GM20000 (cell line): ENCODE results near the gene TRIM2.
A peak's percentile ranks its signal among the peaks of the same experiment; 100 is the strongest.

Source experiments
- DNase-seq: peaks from one replicate; pipeline ENCODE4 v3.0.0; 2012; ENCODE audit warnings: low spot score
- CTCF ChIP-seq: IDR thresholded peaks from 2 replicates; pipeline ENCODE4 v1.5.1; 2012; ENCODE audit warnings: mild to moderate bottlenecking, control low read depth; ENCODE audit errors: extremely low read depth, missing control alignments

Gene TRIM2

GRCh38 chr4:153206534-153206933 lies 2.3 kb downstream of the TRIM2 start:
- DNase-seq, result no peak
- no peak for TF ChIP-seq CTCF

GRCh38 chr4:153207027-153207426 lies 2.8 kb downstream of the TRIM2 start:
- no peak for DNase-seq
- TF ChIP-seq CTCF, result no peak

GRCh38 chr4:153207567-153207966 lies 3.3 kb downstream of the TRIM2 start:
- TF ChIP-seq CTCF, result peak; percentile 8
- DNase-seq, result no peak

GRCh38 chr4:153209410-153209809 lies 5.2 kb downstream of the TRIM2 start:
- DNase-seq, result no peak
- TF ChIP-seq CTCF, result no peak

GRCh38 chr4:153210727-153211126 lies 6.5 kb downstream of the TRIM2 start:
- no peak for DNase-seq
- no peak for TF ChIP-seq CTCF

- TF ChIP-seq CTCF, result no peak
- DNase-seq, result no peak
Observed at GRCh38 chr4:153211986-153212728, 7.9 kb downstream of the TRIM2 start.

GRCh38 chr4:153212736-153213135 lies 8.5 kb downstream of the TRIM2 start:
- no peak for TF ChIP-seq CTCF
- no peak for DNase-seq
